Trophoblast cell (in vitro differentiated cells and primary cell): ENCODE measurements around the gene LRTM1.

ENCODE experiments used
- DNase-seq, 2 donors: peaks; one replicate each; pipeline ENCODE4 v3.0.0-alpha.2; 2016
- H2AFZ ChIP-seq: 2 replicates; pipeline ENCODE4 v1.6.1; 2013; ENCODE audit warnings: low read length, moderate library complexity, mild to moderate bottlenecking; ENCODE audit not compliant: insufficient read depth, poor library complexity
- H2AK5ac ChIP-seq: 2 replicates; pipeline ENCODE4 v1.6.1; 2013; ENCODE audit warnings: mild to moderate bottlenecking, low read length
- H2BK120ac ChIP-seq: 2 replicates; pipeline ENCODE4 v1.6.1; 2013; ENCODE audit warnings: low read length, mild to moderate bottlenecking, moderate library complexity; ENCODE audit not compliant: insufficient read depth, poor library complexity
- H2BK12ac ChIP-seq: 2 replicates; pipeline ENCODE4 v1.6.1; 2013; ENCODE audit warnings: mild to moderate bottlenecking, low read length, moderate library complexity
- H2BK5ac ChIP-seq: 2 replicates; pipeline ENCODE4 v1.6.1; 2013; ENCODE audit warnings: low read length, low read depth, moderate library complexity, mild to moderate bottlenecking; ENCODE audit not compliant: poor library complexity
- H3K14ac ChIP-seq: 2 replicates; pipeline ENCODE4 v1.6.1; 2013; ENCODE audit warnings: mild to moderate bottlenecking, low read length
- H3K18ac ChIP-seq: 2 replicates; pipeline ENCODE4 v1.6.1; 2013; ENCODE audit warnings: mild to moderate bottlenecking, low read length
- H3K23ac ChIP-seq: 2 replicates; pipeline ENCODE4 v1.6.1; 2013; ENCODE audit warnings: low read length
- H3K27ac ChIP-seq: 2 replicates; pipeline ENCODE4 v1.5.1; 2013; ENCODE audit warnings: low read depth, mild to moderate bottlenecking, inconsistent platforms, low read length, moderate library complexity
- H3K27me3 ChIP-seq: 2 replicates; pipeline ENCODE4 v1.6.1; 2013; ENCODE audit warnings: inconsistent platforms, mild to moderate bottlenecking, low read length, moderate library complexity; ENCODE audit not compliant: insufficient read depth
- H3K36me3 ChIP-seq, 2 experiments: 1 replicate in 1 of 2; 2 replicates in 1 of 2; pipeline ENCODE4 v1.6.1; 2013; ENCODE audit warnings: low read length in 2 of 2, mild to moderate bottlenecking in 2 of 2, moderate library complexity in 1 of 2; ENCODE audit not compliant: insufficient read depth in 2 of 2, control insufficient read depth in 1 of 2
- H3K4ac ChIP-seq: 2 replicates; pipeline ENCODE4 v1.6.1; 2013; ENCODE audit warnings: low read depth, mild to moderate bottlenecking, low read length, moderate library complexity
- H3K4me1 ChIP-seq, 2 experiments: 1 replicate in 1 of 2; 2 replicates in 1 of 2; pipeline ENCODE4 v1.6.1; 2013; ENCODE audit warnings: low read length in 2 of 2, mild to moderate bottlenecking in 2 of 2, moderate library complexity in 1 of 2; ENCODE audit not compliant: insufficient read depth in 2 of 2, control insufficient read depth in 1 of 2
- H3K4me2 ChIP-seq: 2 replicates; pipeline ENCODE4 v1.6.1; 2013; ENCODE audit warnings: inconsistent platforms, mild to moderate bottlenecking, low read length, moderate library complexity
- H3K4me3 ChIP-seq: 2 replicates; pipeline ENCODE4 v1.5.1; 2013; ENCODE audit warnings: mild to moderate bottlenecking, low read depth, low read length, inconsistent platforms
- H3K79me1 ChIP-seq: one replicate; pipeline ENCODE4 v1.6.1; 2013; ENCODE audit warnings: low read length
- H3K79me2 ChIP-seq: 2 replicates; pipeline ENCODE4 v1.6.1; 2013; ENCODE audit warnings: low read length, mild to moderate bottlenecking; ENCODE audit not compliant: control insufficient read depth, insufficient read depth, poor library complexity
- H3K9ac ChIP-seq: 2 replicates; pipeline ENCODE4 v1.6.1; 2013; ENCODE audit warnings: mild to moderate bottlenecking, low read length
- H3K9me3 ChIP-seq: 2 replicates; pipeline ENCODE4 v1.6.1; 2013; ENCODE audit warnings: low read depth, mild to moderate bottlenecking, control low read depth, inconsistent platforms, low read length; ENCODE audit not compliant: insufficient read depth
- H4K12ac ChIP-seq: 2 replicates; pipeline ENCODE4 v1.6.1; 2013; ENCODE audit warnings: low read depth, mild to moderate bottlenecking, low read length, moderate library complexity
- H4K8ac ChIP-seq: 2 replicates; pipeline ENCODE4 v1.6.1; 2013; ENCODE audit warnings: low read depth, mild to moderate bottlenecking, low read length, moderate library complexity
- H4K91ac ChIP-seq: one replicate; pipeline ENCODE4 v1.6.1; 2013; ENCODE audit warnings: low read depth, mild to moderate bottlenecking, low read length, moderate library complexity
- whole genome bisulfite sequencing: extraction: QIAGEN DNeasy Blood & Tissue Kit; methylation state at CpG from one replicate; pipeline ENCODE4 v1.1.7; 2013; ENCODE audit warnings: missing lambda C conversion rate; ENCODE audit not compliant: insufficient read length, insufficient coverage; ENCODE audit errors: extremely low coverage; 5-methylcytosine and 5-hydroxymethylcytosine counted together

The LRTM1 gene

GRCh38 chr3:54918516-54918915 is 9.3 kb downstream of the LRTM1 start:
- H2BK5ac ChIP-seq = no peak overlapping the region
- no peaks in the 10 kb centered on the region for H3K36me3 ChIP-seq
- H2AFZ ChIP-seq = peak overlapping the region; percentile 19
- no peak overlapping the region for H4K8ac ChIP-seq
- H2BK120ac ChIP-seq = no peak overlapping the region
- no peak for DNase-seq
- H3K9ac ChIP-seq = no peak overlapping the region
- no peak overlapping the region for H3K27ac ChIP-seq
- H3K27me3 ChIP-seq = no peaks in the 10 kb centered on the region
- H3K4ac ChIP-seq = no peak overlapping the region
- H3K4me3 ChIP-seq = no peak overlapping the region
- peaks cover 4% of the 10 kb centered on the region for H3K9me3 ChIP-seq
- peaks cover 0 to 2% of the 10 kb centered on the region in 2 experiments for H3K4me1 ChIP-seq
- no peak overlapping the region for H3K14ac ChIP-seq
- H3K18ac ChIP-seq = no peak overlapping the region
- H2AK5ac ChIP-seq = no peak overlapping the region
- peaks cover 2% of the 10 kb centered on the region for H3K79me2 ChIP-seq
- WGBS = no CpG with 5 or more reads among the region's 12 CpGs
- H3K4me2 ChIP-seq = no peak overlapping the region
- H4K12ac ChIP-seq = no peak overlapping the region
- H3K23ac ChIP-seq = no peak overlapping the region
- H2BK12ac ChIP-seq = no peak overlapping the region
- no peaks in the 10 kb centered on the region for H3K79me1 ChIP-seq
- H4K91ac ChIP-seq = peak overlapping the region; percentile 33

DNA sequence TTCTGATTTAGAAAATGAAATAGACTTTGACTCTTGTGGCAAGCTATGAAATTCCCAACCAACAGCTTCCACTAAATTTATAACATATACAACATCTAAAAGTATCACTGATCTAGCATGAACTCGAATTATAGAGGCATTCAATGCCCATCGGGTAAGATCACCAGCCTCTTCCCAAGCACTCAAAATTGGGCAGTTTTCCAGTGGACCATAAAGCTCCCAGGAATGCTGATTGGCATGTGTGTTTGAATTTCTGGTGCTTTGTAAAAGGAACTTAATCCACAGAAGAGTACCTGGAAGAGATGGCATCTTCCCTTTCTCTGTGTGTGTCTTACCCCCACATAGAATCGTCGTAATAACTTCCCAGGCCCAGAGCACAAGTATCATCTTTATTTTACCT is 10.0 kb downstream of the LRTM1 start:
- H3K27ac ChIP-seq = no peak overlapping the region
- H2AFZ ChIP-seq = no peak overlapping the region
- H3K27me3 ChIP-seq = no peaks in the 10 kb centered on the region
- peaks cover 4% of the 10 kb centered on the region for H3K9me3 ChIP-seq
- no peak overlapping the region for H3K23ac ChIP-seq
- no peak overlapping the region for H4K12ac ChIP-seq
- no peak overlapping the region for H3K4ac ChIP-seq
- WGBS = no CpG with 5 or more reads among the region's 4 CpGs
- no peak overlapping the region for H2BK120ac ChIP-seq
- H3K36me3 ChIP-seq = no peaks in the 10 kb centered on the region
- no peak overlapping the region for H3K9ac ChIP-seq
- H3K4me1 ChIP-seq = peaks cover 0 to 2% of the 10 kb centered on the region in 2 experiments
- no peaks in the 10 kb centered on the region for H3K79me1 ChIP-seq
- no peak for DNase-seq
- H2BK5ac ChIP-seq = no peak overlapping the region
- H4K8ac ChIP-seq = no peak overlapping the region
- no peak overlapping the region for H3K14ac ChIP-seq
- H3K4me3 ChIP-seq = no peak overlapping the region
- no peak overlapping the region for H3K4me2 ChIP-seq
- H2BK12ac ChIP-seq = no peak overlapping the region
- H3K18ac ChIP-seq = no peak overlapping the region
- no peak overlapping the region for H2AK5ac ChIP-seq
- H4K91ac ChIP-seq = no peak overlapping the region
- H3K79me2 ChIP-seq = peaks cover 2% of the 10 kb centered on the region

DNA sequence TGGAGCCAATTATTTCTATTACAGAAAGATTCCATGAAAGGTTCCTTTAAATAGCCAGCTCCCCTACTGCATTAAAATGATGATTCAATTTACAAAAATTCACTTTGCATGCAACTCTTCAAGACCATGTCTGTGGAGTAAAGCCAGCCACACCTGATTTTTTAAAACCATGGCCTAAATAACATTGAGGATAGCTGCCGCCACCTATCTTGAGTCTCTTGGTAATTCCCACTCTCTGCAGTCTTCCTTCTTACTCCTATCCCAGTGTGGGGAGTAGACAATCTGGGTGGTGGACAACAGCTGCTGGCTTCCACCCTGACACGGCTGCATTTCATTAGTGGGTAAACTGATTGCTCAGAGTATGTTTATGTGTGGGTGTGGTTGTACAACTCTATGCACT is 10.7 kb downstream of the LRTM1 start:
- no peak overlapping the region for H2AK5ac ChIP-seq

GRCh38 chr3:54916732-54917131 is 11.1 kb downstream of the LRTM1 start:
- no peak overlapping the region for H3K4me3 ChIP-seq
- no peak overlapping the region for H2BK12ac ChIP-seq
- no peak overlapping the region for H2BK5ac ChIP-seq
- H3K9ac ChIP-seq = no peak overlapping the region
- H3K14ac ChIP-seq = no peak overlapping the region
- no peak overlapping the region for H3K23ac ChIP-seq
- H3K4ac ChIP-seq = no peak overlapping the region
- H3K27me3 ChIP-seq = no peaks in the 10 kb centered on the region
- H3K36me3 ChIP-seq = no peaks in the 10 kb centered on the region
- no peak overlapping the region for H4K8ac ChIP-seq
- no peak overlapping the region for H2BK120ac ChIP-seq
- H3K4me2 ChIP-seq = no peak overlapping the region
- H3K9me3 ChIP-seq = peaks cover 6% of the 10 kb centered on the region
- DNase-seq = no peak
- peaks cover 2% of the 10 kb centered on the region for H3K79me2 ChIP-seq
- no peaks in the 10 kb centered on the region for H3K79me1 ChIP-seq
- H3K27ac ChIP-seq = no peak overlapping the region
- no peak overlapping the region for H4K12ac ChIP-seq
- H3K4me1 ChIP-seq = peaks cover 0 to 2% of the 10 kb centered on the region in 2 experiments
- H2AK5ac ChIP-seq = no peak overlapping the region
- no peak overlapping the region for H4K91ac ChIP-seq
- no peak overlapping the region for H2AFZ ChIP-seq
- no peak overlapping the region for H3K18ac ChIP-seq

More for the DNA sequence above, 10.7 kb downstream of the LRTM1 start:
- no peak overlapping the region for H3K4me2 ChIP-seq
- H4K91ac ChIP-seq = no peak overlapping the region
- H4K8ac ChIP-seq = no peak overlapping the region
- H2BK12ac ChIP-seq = no peak overlapping the region
- no peak overlapping the region for H2BK120ac ChIP-seq
- H3K27ac ChIP-seq = no peak overlapping the region
- no peak overlapping the region for H3K23ac ChIP-seq
- no peak overlapping the region for H3K14ac ChIP-seq
- no peaks in the 10 kb centered on the region for H3K27me3 ChIP-seq
- peaks cover 6% of the 10 kb centered on the region for H3K9me3 ChIP-seq
- no peak overlapping the region for H4K12ac ChIP-seq
- peaks cover 0 to 2% of the 10 kb centered on the region in 2 experiments for H3K4me1 ChIP-seq
- H3K4me3 ChIP-seq = no peak overlapping the region
- no peaks in the 10 kb centered on the region for H3K36me3 ChIP-seq
- H3K18ac ChIP-seq = no peak overlapping the region
- no peak for DNase-seq
- no peak overlapping the region for H3K4ac ChIP-seq
- no peaks in the 10 kb centered on the region for H3K79me1 ChIP-seq
- no peak overlapping the region for H2AFZ ChIP-seq
- no peak overlapping the region for H3K9ac ChIP-seq
- peaks cover 2% of the 10 kb centered on the region for H3K79me2 ChIP-seq
- no peak overlapping the region for H2BK5ac ChIP-seq
- WGBS = no CpG with 5 or more reads among the region's 2 CpGs
